Activated CD8-positive, alpha-beta memory T cell treated with anti-CD3 and anti-CD28 coated beads for 1 hour (primary cell): Measurements from ENCODE around the gene PCSK6.

ENCODE experiments used
- DNase-seq, 2 donors: peaks; one replicate each; pipeline ENCODE4 v3.0.0-alpha.2; 2020; ENCODE audit warnings: low read depth in 1 of 2; ENCODE audit errors: extremely low read depth in 1 of 2

Gene PCSK6

GRCh38 chr15:101448336-101448735, 41.2 kb downstream of the PCSK6 start:
- no peak for DNase-seq

- no peak for DNase-seq
Observed at GRCh38 chr15:101447561-101448071, 41.9 kb downstream of the PCSK6 start.

DNA sequence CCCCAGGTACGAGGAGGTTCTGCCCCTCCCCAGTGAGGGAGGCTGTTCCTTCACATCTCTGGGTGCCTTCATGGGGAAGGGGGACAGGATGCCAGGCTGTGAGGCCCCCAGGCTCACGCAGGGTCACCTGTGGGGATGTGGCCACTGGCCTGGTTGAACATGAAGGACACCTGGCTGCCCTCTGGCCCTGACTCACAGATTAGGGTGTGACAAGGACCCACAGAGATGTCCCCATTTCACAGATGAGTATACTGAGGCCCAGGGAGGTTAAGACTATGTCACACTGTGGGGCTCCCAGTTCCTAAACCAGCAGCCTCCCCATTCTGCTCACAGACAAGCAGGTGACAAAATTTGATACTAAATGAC, 42.4 kb downstream of the PCSK6 start:
- no peak for DNase-seq

GRCh38 chr15:101446518-101447167, 42.9 kb downstream of the PCSK6 start:
- no peak for DNase-seq

GRCh38 chr15:101445562-101446517, 43.7 kb downstream of the PCSK6 start:
- DNase-seq = no peak

- no peak for DNase-seq
Observed at GRCh38 chr15:101444807-101445508, 44.5 kb downstream of the PCSK6 start.

- DNase-seq = no peak
Observed at GRCh38 chr15:101444015-101444414, 45.5 kb downstream of the PCSK6 start.

GRCh38 chr15:101442272-101442671, 47.2 kb downstream of the PCSK6 start:
- DNase-seq = no peak

- no peak for DNase-seq
Observed at GRCh38 chr15:101441696-101442095, 47.8 kb downstream of the PCSK6 start.

DNA sequence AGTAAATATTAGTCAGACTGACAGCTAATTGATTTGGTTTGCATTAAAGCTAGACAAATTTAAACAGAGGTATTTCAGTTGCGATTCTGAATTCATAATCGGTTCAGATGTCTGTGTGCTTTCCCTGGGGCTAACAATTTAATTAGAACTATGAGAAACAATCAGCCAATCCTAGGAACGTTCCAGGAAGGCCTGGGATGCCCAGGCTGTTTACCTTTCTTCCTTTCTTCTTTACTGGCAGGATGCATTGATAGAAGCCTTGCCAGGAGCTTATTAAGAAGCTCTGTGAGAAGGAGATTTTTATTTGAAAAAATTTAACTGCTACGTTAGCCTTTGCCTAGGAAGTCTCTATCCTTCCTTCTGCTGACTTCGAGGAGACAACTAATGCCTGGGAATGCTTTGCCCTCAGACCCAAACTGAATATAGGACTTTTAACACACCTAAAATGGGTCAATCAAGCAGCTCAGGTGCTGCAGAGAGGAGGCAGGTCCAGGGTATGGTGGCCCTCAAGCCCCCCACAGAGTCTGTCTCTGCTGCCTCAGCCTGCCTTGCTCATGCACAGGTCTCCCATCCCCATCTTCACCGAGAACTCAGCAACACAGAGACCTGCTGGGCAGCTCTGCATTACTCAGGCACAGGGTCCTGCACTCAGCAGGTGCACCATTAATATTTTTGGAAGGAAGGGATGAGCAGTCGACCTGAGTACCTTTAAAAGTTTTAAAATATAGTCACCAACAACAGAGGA, 48.5 kb downstream of the PCSK6 start:
- DNase-seq = no peak

DNA sequence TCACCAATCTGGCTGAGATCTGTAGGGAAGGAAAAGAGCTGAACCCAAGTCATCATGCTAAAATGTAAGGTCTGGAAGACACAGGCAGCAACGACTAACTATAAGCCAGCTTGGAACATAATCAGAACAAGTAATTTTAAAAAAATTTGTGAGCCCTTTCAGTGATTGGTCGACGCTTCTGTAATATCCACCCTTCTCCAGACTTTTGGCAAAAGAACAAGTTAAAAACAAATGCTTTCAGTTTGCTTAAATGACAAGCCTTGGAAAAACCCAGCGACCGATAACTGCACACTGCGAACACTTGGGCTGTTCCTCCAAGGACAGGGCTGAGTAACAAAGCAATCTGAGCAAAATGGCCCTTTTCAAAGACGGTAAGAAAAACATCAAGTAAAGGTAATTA, 49.6 kb downstream of the PCSK6 start:
- no peak for DNase-seq

GRCh38 chr15:101439285-101439919, 50.1 kb downstream of the PCSK6 start:
- no peak for DNase-seq

- no peak for DNase-seq
Observed at GRCh38 chr15:101438482-101439284, 50.8 kb downstream of the PCSK6 start.

GRCh38 chr15:101437618-101438481, 51.7 kb downstream of the PCSK6 start:
- no peak for DNase-seq

GRCh38 chr15:101437209-101437608, 52.3 kb downstream of the PCSK6 start:
- no peak for DNase-seq

GRCh38 chr15:101436526-101436925, 53.0 kb downstream of the PCSK6 start:
- DNase-seq = no peak

GRCh38 chr15:101435761-101436160, 53.7 kb downstream of the PCSK6 start:
- DNase-seq = no peak
